NCI-H1694 (cell line): ENCODE results near the gene LRRC36.
"Not testable (repeated sequence)": the region's sequence is repeated elsewhere in the genome, so short reads cannot be mapped to it uniquely, and the experiment has no call there.

Experiments used
- DNase-seq: peaks from one replicate; lab custom pipeline; 2025; lab: John Stamatoyannopoulos, UW

LRRC36 gene

GRCh38 chr16:67405336-67405735 is 78.7 kb downstream of the LRRC36 start:
- no peak for DNase-seq

- DNase-seq: no peak
Observed at GRCh38 chr16:67406111-67406971, 79.7 kb downstream of the LRRC36 start.

GRCh38 chr16:67407176-67407787 is 80.7 kb downstream of the LRRC36 start:
- no peak for DNase-seq

GRCh38 chr16:67407788-67408452 is 81.3 kb downstream of the LRRC36 start:
- DNase-seq: no peak

GRCh38 chr16:67409631-67410030 is 83.0 kb downstream of the LRRC36 start:
- DNase-seq: no peak

- no peak for DNase-seq
Observed at GRCh38 chr16:67411339-67411738, 84.7 kb downstream of the LRRC36 start.

- no peak for DNase-seq
Observed at GRCh38 chr16:67412294-67412693, 85.7 kb downstream of the LRRC36 start.

- no peak for DNase-seq
Observed at GRCh38 chr16:67413978-67414911, 87.6 kb downstream of the LRRC36 start.

- not testable (repeated sequence) for DNase-seq
Observed at GRCh38 chr16:67415421-67415820, 88.8 kb downstream of the LRRC36 start.

GRCh38 chr16:67415872-67416793 is 89.5 kb downstream of the LRRC36 start, which contains the start of gene ZDHHC1:
Gene ZDHHC1, minus strand, starts transcription at chr16:67416477. Its CDS starts 8,702 bp downstream, at chr16:67407775.
- DNase-seq: no peak

- DNase-seq: no peak
Observed at GRCh38 chr16:67417333-67418061, 90.9 kb downstream of the LRRC36 start.

- no peak for DNase-seq
Observed at GRCh38 chr16:67419502-67419901, 92.9 kb downstream of the LRRC36 start.

GRCh38 chr16:67419931-67420330 is 93.3 kb downstream of the LRRC36 start:
- no peak for DNase-seq

- DNase-seq: no peak
Observed at GRCh38 chr16:67421030-67421429, 94.4 kb downstream of the LRRC36 start.

GRCh38 chr16:67423015-67423414 is 96.4 kb downstream of the LRRC36 start:
- DNase-seq: no peak

GRCh38 chr16:67423611-67424260 is 97.1 kb downstream of the LRRC36 start:
- no peak for DNase-seq

- DNase-seq: no peak
Observed at GRCh38 chr16:67424261-67424615, 97.6 kb downstream of the LRRC36 start.

- DNase-seq: no peak
Observed at GRCh38 chr16:67425061-67425460, 98.4 kb downstream of the LRRC36 start.

- no peak for DNase-seq
Observed at GRCh38 chr16:67425580-67425979, 99.0 kb downstream of the LRRC36 start.
